Epithelial cell of esophagus (primary cell): Measurements from ENCODE around the gene IFT80.
A peak's percentile ranks its signal among the peaks of the same experiment; 100 is the strongest.
"Not testable (repeated sequence)": the region's sequence is repeated elsewhere in the genome, so short reads cannot be mapped to it uniquely, and the experiment has no call there.

Source experiments
- DNase-seq: peaks from one replicate; pipeline ENCODE4 v3.0.0; 2010; ENCODE audit warnings: low read depth
- H3K4me3 ChIP-seq: 2 replicates; pipeline ENCODE4 v1.5.1; 2011; ENCODE audit warnings: mild to moderate bottlenecking, low read length, control low read depth
- TF ChIP-seq, protein P1 (sequence below): IDR thresholded peaks from 2 replicates; pipeline ENCODE4 v1.5.1; 2011; ENCODE audit warnings: low read depth, mild to moderate bottlenecking, low read length, control low read depth, inconsistent platforms; ENCODE audit not compliant: insufficient read depth; ENCODE audit errors: missing control alignments

IFT80 gene

DNA sequence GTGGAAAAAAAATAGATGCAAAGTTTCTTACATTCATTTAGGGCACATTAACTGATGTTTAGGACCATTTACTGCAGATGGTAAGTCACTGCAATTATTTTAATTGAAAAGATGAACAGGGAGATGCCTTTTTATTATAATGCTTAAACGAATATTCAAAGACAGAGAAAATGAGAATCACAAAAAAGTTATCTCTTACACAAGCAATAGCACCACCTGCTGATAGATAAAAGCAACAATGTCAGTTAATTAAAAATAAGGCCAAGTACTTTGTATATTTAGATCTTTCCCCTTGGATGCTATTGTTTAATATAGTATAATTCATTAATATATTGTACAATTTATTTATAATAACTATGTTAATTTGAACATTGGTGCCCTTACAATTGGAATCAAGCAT is 55.9 kb downstream of the IFT80 start:
- TF ChIP-seq, protein P1, sequence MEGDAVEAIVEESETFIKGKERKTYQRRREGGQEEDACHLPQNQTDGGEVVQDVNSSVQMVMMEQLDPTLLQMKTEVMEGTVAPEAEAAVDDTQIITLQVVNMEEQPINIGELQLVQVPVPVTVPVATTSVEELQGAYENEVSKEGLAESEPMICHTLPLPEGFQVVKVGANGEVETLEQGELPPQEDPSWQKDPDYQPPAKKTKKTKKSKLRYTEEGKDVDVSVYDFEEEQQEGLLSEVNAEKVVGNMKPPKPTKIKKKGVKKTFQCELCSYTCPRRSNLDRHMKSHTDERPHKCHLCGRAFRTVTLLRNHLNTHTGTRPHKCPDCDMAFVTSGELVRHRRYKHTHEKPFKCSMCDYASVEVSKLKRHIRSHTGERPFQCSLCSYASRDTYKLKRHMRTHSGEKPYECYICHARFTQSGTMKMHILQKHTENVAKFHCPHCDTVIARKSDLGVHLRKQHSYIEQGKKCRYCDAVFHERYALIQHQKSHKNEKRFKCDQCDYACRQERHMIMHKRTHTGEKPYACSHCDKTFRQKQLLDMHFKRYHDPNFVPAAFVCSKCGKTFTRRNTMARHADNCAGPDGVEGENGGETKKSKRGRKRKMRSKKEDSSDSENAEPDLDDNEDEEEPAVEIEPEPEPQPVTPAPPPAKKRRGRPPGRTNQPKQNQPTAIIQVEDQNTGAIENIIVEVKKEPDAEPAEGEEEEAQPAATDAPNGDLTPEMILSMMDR: peak; percentile 31
- DNase-seq: peak; percentile 26
- H3K4me3 ChIP-seq: no peak overlapping the region

DNA sequence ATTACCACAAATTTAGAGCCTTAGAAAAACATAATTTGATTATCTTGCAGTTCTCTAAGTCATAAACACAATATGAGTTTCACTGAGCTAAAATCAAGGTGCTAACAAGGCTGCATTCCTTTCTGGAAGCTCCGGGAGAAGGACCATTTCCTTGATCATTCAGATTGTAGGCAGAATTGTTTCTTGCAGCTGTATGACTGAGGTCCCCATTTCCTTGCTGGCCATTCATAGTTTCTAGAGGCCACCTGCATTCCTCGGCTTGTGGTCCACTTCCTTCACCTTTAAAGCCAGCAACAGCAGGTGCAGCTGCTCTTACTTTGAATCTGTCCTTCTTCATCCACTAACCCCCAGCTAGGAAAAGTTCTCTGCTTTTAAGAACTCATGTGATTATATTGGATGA is 58.7 kb downstream of the IFT80 start:
- TF ChIP-seq, protein P1: no peak
- DNase-seq: no peak
- no peak overlapping the region for H3K4me3 ChIP-seq

DNA sequence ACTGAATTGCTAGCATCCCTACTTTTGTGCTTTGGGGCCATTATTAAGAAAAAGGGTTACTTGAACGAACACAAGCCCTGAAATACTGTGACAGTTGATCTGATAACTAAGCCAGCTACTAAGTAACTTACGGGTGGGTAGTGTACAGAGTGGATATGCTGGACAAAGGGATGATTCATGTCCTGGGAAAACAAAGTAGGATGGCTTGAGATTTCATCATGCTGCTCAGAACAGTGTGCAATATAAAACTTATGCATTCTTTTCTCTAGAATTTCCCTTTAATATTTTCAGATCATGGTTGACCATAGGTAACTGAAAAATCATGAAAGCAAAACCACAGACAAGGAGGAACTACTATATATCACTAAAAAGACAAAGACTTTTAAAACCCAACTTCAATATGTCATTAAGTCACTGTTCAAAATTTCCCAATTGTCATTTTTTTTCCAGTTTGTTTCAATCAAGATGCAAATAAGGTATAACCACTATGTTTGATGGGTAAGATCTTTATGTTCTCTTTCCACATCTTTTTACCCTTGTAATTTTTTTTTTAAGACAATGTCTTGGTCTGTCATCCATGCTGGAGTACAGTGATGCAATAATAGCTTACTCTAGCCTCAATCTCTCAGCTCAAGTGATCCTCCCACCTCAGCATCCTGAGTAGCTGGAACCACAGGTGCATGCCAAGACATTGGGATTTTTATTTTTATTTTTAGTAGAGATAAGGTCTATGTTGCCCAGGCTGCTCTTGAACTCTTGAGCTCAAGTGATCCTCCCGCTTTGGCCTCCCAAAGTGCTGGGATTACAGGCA is 67.7 kb downstream of the IFT80 start:
- TF ChIP-seq, protein P1: no peak
- H3K4me3 ChIP-seq: no peak overlapping the region
- peak; percentile 76 for DNase-seq

DNA sequence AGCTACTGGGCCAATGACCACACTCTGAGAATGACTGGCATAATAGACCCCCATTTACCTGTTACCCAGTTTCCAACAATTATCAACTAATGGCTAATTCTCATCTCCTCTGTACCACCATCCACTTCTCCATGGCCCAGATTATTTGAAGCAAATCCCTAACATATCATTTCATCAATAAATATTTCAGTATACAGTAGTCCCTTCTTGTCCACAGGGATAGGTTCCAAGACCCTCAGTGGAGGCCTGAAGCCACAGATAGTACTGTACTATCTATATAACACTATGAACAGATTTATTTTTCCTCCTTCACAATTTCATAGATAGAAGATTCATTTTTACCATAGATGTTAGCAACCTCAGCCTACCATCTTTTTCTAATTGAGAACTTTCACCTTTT is 68.3 kb downstream of the IFT80 start:
- no peak overlapping the region for H3K4me3 ChIP-seq
- DNase-seq: no peak
- TF ChIP-seq, protein P1: no peak

DNA sequence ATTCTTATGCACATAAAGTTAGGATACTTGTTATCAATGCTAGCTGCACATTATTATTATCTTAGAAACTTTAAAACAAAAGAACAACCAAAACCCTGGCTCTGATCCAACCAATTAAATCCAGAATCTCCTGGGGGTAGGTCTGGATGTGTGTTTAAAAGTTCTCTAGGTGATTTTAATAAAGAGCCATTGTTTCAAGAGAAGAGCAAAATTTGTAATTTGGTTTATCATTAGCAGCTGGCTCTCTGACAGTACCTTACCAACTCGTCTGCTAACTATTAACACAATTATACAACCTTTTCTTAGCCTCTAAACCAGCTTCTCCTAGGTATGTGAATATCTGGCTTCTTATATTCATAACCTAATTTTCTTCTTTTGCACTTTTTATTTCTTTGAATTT is 68.9 kb downstream of the IFT80 start:
- DNase-seq: no peak
- no peak overlapping the region for H3K4me3 ChIP-seq
- TF ChIP-seq, protein P1: no peak

DNA sequence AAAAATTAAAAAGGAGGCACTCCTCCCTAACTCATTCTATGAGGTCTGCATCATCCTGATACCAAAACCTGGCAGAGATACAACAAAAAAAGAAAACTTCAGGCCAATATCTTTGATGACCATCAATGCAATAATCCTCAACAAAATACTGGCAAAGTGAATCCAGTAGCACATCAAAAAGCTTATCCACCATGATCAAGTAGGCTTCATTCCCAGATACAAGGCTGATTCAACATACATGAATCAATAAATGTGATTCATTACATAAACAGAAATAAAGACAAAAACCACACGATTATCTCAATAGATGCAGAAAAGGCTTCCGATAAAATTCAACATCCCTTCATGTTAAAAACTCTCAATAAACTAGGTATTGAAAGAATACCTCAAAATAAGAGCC is 72.7 kb downstream of the IFT80 start:
- DNase-seq, H3K4me3 ChIP-seq: not testable (repeated sequence)

DNA sequence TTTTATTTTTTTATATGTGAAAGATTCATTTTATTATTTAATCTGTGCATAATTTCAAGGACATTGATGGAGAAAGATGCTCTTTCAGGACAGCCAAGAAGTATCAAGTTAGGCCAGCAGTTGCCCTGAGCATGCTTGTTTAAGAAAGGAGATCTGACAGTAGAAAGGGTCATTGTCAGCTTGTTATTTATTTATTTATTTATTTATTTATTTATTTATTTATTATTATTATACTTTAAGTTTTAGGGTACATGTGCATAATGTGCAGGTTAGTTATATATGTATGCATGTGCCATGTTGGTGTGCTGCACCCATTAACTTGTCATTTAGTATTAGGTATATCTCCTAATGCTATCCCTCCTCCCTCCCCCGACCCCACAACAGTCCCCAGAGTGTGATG is 77.2 kb downstream of the IFT80 start:
- not testable (repeated sequence) for DNase-seq, H3K4me3 ChIP-seq

DNA sequence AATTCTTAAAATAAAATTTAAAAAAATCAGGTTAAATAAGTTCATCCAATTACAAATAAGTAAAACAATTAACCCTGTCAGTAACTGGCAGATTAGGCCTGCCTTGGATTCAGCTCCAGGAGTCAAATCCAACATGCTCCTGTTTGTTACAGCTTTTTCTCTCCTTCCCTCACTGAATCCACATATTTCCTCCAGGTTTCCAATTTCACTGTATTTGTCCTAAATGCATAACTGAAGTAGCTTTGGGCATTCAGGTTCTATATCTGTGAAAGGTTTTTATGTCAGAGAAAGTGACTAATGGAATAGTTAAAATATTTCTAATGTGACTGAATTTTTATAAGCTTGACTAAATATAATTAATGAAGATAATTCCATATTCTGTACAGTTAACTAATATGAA is 79.7 kb downstream of the IFT80 start:
- TF ChIP-seq, protein P1: no peak
- H3K4me3 ChIP-seq: no peak overlapping the region
- no peak for DNase-seq
